Omental fat pad (tissue), 4 donors: ENCODE data around the gene TMEM151B. TPM values are rescaled to one million over a fixed set of nuclear protein-coding genes. Genes with fewer than 3 reads are reported as not detected.

Experiments used
- ATAC-seq: fragments of 150-250 bp; one replicate; pipeline ENCODE4 v1.9.1; 2016; ENCODE audit warnings: mild to moderate bottlenecking, moderate library complexity; ENCODE audit not compliant: low FRiP score
- DNase-seq: peaks from one replicate; pipeline ENCODE4 v3.0.0-alpha.2; 2019; ENCODE audit warnings: low spot score
- total RNA-seq, 4 donors: library from RNA; depleted of rRNA; stranded (reverse); fragments of >200 nt; gene quantifications; one replicate each; pipeline ENCODE4 v1.1.0, GENCODE V29; 2016
- TF ChIP-seq, protein P1 (sequence below), 3 donors: fragments of 450-650 bp; IDR thresholded peaks; one replicate each; pipeline ENCODE4 v1.5.1; 2016 to 2017; ENCODE audit warnings: antibody characterized with exemption in 3 of 3, mild to moderate bottlenecking in 3 of 3, moderate library complexity in 2 of 3

TMEM151B gene
- total RNA-seq, 4 donors from 2014 or later: 0.19 TPM; not detected in 3

DNA sequence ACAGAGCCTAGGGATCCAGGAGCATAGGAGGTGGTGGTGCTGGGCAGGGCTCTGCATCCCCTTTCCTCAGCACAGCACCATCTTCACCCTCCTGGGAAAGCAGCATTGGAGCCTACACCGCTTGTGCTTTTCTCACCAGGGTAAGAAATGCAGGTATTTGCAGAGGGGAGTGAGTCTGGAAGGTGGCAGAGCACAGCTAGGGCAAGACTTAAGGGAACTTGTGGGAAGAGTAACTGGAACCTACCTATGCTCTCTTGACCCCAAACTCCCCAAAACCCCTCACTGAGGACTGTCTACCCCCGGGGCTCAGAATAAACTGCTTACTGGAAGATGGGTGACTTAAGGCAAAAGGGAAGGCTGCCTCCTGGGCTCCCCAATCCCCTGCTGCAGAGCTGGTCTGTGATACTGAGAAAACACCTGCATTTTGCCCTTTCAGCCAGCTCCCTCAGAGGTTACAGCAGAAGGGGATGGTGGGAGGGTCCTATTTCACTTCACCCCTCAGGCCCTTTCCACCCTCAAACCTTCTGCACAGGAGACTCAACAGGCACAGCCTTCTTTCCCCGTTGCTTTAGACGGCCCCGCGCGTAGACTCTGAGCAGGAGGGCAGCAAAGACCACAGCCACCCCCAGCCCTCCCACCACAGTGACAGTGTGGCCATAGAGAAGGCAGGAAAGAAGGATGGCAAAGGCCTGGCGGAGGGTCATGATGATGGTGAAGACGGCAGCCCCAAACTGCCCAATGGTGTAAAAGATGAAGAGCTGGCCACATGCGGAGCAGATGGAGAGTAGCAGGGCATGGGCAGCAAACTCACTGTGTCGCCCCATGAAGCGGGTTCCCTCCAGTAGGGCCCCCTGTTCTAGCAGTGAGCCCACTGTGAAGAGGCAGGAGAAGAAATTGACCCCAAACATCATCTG, 15.8 kb upstream of the TMEM151B start:
- TF ChIP-seq, protein P1, sequence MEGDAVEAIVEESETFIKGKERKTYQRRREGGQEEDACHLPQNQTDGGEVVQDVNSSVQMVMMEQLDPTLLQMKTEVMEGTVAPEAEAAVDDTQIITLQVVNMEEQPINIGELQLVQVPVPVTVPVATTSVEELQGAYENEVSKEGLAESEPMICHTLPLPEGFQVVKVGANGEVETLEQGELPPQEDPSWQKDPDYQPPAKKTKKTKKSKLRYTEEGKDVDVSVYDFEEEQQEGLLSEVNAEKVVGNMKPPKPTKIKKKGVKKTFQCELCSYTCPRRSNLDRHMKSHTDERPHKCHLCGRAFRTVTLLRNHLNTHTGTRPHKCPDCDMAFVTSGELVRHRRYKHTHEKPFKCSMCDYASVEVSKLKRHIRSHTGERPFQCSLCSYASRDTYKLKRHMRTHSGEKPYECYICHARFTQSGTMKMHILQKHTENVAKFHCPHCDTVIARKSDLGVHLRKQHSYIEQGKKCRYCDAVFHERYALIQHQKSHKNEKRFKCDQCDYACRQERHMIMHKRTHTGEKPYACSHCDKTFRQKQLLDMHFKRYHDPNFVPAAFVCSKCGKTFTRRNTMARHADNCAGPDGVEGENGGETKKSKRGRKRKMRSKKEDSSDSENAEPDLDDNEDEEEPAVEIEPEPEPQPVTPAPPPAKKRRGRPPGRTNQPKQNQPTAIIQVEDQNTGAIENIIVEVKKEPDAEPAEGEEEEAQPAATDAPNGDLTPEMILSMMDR (IDR thresholded peaks at IDR 0.05): no peak
- ATAC-seq (no peak), DNase-seq (no peak)

DNA sequence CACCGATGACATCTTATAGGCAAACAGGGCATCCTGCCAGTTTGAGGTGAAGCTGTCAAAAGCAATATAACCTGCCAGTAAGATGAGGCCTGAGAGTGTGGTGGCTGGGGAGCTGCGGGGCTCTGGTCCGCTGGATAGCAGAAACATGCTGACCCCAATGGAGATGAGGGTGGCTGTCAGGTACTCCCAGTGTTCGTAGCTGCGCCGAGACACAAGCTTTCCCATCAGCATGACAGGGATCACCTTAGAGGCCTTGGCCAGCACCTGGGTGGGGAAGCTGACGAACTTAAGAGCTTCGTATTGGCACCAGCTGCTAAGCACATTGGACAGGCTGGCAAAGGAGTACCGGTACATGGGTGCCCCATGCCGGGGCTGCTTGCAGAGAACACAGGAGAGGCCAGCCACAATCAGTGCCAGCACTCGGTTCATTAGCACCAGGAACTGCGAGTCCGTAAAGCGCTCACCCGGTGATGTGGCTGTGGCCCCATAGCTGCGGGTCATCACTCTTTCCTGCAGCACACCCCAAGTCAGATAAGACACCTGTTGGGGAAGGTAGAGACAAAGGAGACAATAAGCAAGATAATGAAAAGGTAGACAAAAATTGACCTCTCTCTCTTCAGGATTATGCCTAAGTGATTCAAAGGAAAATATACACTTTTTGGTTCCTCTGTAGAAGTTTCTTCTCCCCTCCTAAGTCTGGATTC, 15.0 kb upstream of the TMEM151B start:
- TF ChIP-seq, protein P1 (IDR thresholded peaks at IDR 0.05): no peak
- no peak for DNase-seq
- ATAC-seq: no peak

DNA sequence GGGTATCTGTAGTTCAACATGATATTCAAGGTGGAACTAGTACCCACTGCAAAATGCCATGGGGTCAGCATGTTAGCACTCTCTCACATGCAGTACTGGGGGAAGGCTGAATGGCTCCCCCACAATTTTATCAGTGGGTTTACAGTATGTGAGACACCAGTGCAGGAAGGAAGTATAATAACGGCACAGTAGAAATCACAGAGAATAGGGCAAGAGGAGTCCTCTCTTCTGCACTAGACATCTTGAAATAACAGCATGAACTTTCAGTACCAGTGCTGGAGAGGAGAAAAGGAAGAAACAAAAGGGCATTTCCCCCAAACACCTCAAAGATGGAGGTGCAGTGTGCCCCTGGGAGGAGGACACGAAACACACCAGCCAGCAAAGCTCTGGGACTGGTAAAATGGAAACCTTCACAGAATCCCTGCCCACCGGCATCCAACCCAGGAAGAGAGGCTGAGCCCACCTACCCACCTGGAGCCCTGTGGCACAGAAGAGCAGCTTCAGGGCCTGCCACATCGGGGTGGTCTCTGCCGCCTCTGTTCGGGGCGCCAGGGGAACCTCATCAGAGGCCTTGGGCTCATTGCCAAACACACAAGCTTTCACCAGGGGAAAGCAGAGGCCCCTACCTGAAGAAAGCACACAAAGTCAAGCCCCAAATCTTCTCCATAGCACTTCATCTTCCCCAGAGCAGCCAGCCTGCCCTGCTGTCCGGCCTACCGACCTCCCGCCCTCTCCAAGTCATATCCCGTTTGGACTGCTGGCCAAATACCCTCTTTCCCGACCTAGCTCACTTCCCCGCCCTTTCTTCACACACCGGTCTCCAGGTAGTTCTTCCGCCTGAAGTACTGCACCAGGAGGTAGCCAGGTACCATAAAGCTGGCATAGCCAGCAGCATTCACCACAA, 14.1 kb upstream of the TMEM151B start:
- TF ChIP-seq, protein P1 (IDR thresholded peaks at IDR 0.05): no peak
- DNase-seq: no peak

DNA sequence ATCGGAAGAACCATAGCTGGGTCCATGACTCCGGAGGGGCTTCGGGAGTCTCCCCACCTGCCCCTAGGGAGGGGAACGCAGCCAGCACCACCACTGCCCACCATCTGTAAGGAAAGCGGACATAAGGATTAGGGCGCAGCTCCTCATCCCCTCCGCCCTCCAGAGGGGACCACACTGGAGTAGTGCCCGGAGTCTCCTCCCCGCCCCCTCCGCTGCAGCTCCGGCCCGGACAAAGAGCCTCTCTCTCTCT, 13.6 kb upstream of the TMEM151B start:
- DNase-seq (no peak), ATAC-seq (peak; percentile 41)
- TF ChIP-seq, protein P1 (IDR thresholded peaks at IDR 0.05): no peak

More for the DNA sequence above, 14.1 kb upstream of the TMEM151B start:
- ATAC-seq: no peak

GRCh38 chr6:44257025-44257752, 13.1 kb upstream of the TMEM151B start, which contains the start of gene SLC35B2:
TSS of gene SLC35B2 (minus strand) at chr6:44257528. CDS start at chr6:44257410, 118 bp downstream.
- ATAC-seq (peak; percentile 73), DNase-seq (no peak)
- TF ChIP-seq, protein P1 (IDR thresholded peaks at IDR 0.05): peak in 1 of 3 donors; percentile 51

GRCh38 chr6:44257753-44258324, 12.4 kb upstream of the TMEM151B start:
- ATAC-seq (no peak), DNase-seq (no peak)
- TF ChIP-seq, protein P1 (IDR thresholded peaks at IDR 0.05): no peak
